GM12878 (cell line): ENCODE data around the gene COMMD1. TPM values are rescaled to one million over a fixed set of nuclear protein-coding genes. Genes with fewer than 3 reads are reported as not detected.

Experiments
- ATAC-seq: fragments of 200-7000 bp; cut with Tn5 transposase; 3 replicates; pipeline ENCODE4 v1.9.1; 2020; ENCODE audit warnings: mild to moderate bottlenecking, moderate library complexity
- BruUV-seq: library from RNA; stranded (reverse); fragments of 400-500 nt; replicated peaks from 2 replicates; lab custom pipeline; 2021; lab: Mats Ljungman, UMichigan
- CTCF ChIA-PET: fragments of 300-600 bp; sonication (Branson Sonifier 250); formaldehyde crosslinking; extraction: SDS; loops from one replicate; lab custom pipeline; 2021; ENCODE audit warnings: inconsistent platforms; lab: Yijun Ruan, JAX
- POLR2A ChIA-PET: fragments of 350-600 bp; formaldehyde crosslinking; extraction: SDS; loops from one replicate; lab custom pipeline; 2021; ENCODE audit warnings: inconsistent platforms; lab: Charles Lee
- RAD21 ChIA-PET: fragments of 300-600 bp; sonication (Branson Sonifier 250); formaldehyde crosslinking; loops from one replicate; lab custom pipeline; 2023; ENCODE audit warnings: antibody characterized with exemption; ENCODE audit not compliant: unreplicated experiment; lab: Charles Lee
- SMC1A ChIA-PET: fragments of 300-600 bp; sonication (Branson Sonifier 250); formaldehyde crosslinking; loops from one replicate; lab custom pipeline; 2023; ENCODE audit not compliant: unreplicated experiment, uncharacterized antibody; lab: Charles Lee
- DNase-seq: peaks from one replicate; pipeline ENCODE4 v3.0.0-alpha.2; 2011; ENCODE audit warnings: low read depth, low spot score
- FAIRE-seq: peaks from 3 replicates; lab custom pipeline; 2011; peaks lifted over from hg19 to GRCh38; lab: Jason Lieb, UNC
- H2AFZ ChIP-seq: 2 replicates; pipeline ENCODE4 v1.6.0; 2011; ENCODE audit warnings: low read depth, low read length, control low read depth; ENCODE audit not compliant: control insufficient read depth
- H3K27ac ChIP-seq: 2 replicates; pipeline ENCODE4 v1.5.1; 2011; ENCODE audit warnings: control low read depth; ENCODE audit not compliant: control insufficient read depth, insufficient read depth
- H3K27me3 ChIP-seq, 2 experiments: replicated peaks in 1 of 2; 2 replicates each; pipeline versions ENCODE4 v1.6.0 to v1.6.1; 2011; ENCODE audit warnings: low read length in 1 of 2; ENCODE audit not compliant: control insufficient read depth in 2 of 2, insufficient read depth in 2 of 2
- H3K36me3 ChIP-seq, 2 experiments: 2 replicates each; pipeline ENCODE4 v1.5.1; 2011; ENCODE audit warnings: low read length in 1 of 2; ENCODE audit not compliant: control insufficient read depth in 2 of 2, insufficient read depth in 2 of 2
- H3K4me1 ChIP-seq: 2 replicates; pipeline ENCODE4 v1.6.1; 2011; ENCODE audit warnings: mild to moderate bottlenecking, low read length, moderate library complexity, mixed read lengths; ENCODE audit not compliant: control insufficient read depth, insufficient read depth
- H3K4me2 ChIP-seq: 2 replicates; pipeline ENCODE4 v1.6.0; 2011; ENCODE audit warnings: control low read depth; ENCODE audit not compliant: control insufficient read depth, insufficient read depth
- H3K4me3 ChIP-seq: fragments of 200-600 bp; sonication (generic); 2 replicates; pipeline ENCODE4 v1.5.1; 2016
- H3K79me2 ChIP-seq: 2 replicates; pipeline ENCODE4 v1.6.0; 2011; ENCODE audit warnings: low read length; ENCODE audit not compliant: control insufficient read depth, insufficient read depth
- H3K9ac ChIP-seq: 2 replicates; pipeline ENCODE4 v1.8.0; 2011; ENCODE audit warnings: low read length, control low read depth, mixed read lengths; ENCODE audit not compliant: control insufficient read depth, insufficient read depth
- H3K9me3 ChIP-seq: replicated peaks from 3 replicates; pipeline ENCODE4 v1.5.1; 2011; ENCODE audit warnings: mild to moderate bottlenecking, low read length; ENCODE audit not compliant: control insufficient read depth, insufficient read depth
- H4K20me1 ChIP-seq: 2 replicates; pipeline ENCODE4 v1.6.0; 2011; ENCODE audit not compliant: control insufficient read depth, insufficient read depth
- CREM ChIP-seq: IDR thresholded peaks from 2 replicates; pipeline ENCODE4 v1.6.1; 2014; ENCODE audit warnings: antibody characterized with exemption, low read depth
- POU2F2 ChIP-seq: IDR thresholded peaks from 3 replicates; pipeline ENCODE4 v1.6.1; 2011; ENCODE audit warnings: low read depth, mild to moderate bottlenecking, low read length, borderline replicate concordance
- SMC3 ChIP-seq: IDR thresholded peaks from 2 replicates; pipeline ENCODE4 v1.6.1; 2011; ENCODE audit warnings: low read length, improper control_type of control experiment, borderline replicate concordance
- SUZ12 ChIP-seq: fragments of 200-600 bp; sonication (generic); IDR thresholded peaks from one replicate; pipeline ENCODE4 v1.6.1; 2018; ENCODE audit warnings: antibody characterized with exemption, mild to moderate bottlenecking; ENCODE audit not compliant: unreplicated experiment
- WRNIP1 ChIP-seq: IDR thresholded peaks from 2 replicates; pipeline ENCODE4 v1.6.1; 2011; ENCODE audit warnings: low read depth, low read length, improper control_type of control experiment, borderline replicate concordance
- WGBS: methylation state at CpG from one replicate; pipeline ENCODE4 v1.1.6; 2016; ENCODE audit warnings: low lambda C conversion rate; ENCODE audit not compliant: insufficient replicate concordance, insufficient coverage; ENCODE audit errors: missing lambda C conversion rate; 5-methylcytosine and 5-hydroxymethylcytosine counted together
- in situ Hi-C: fragments of 300-500 bp; cut with MboI; formaldehyde crosslinking; loops from 9 replicates; pipeline ENCODE4 v1.14.3; 2018; ENCODE audit warnings: mixed read lengths
- intact Hi-C: fragments of 100-400 bp; cut with micrococcal nuclease; formaldehyde crosslinking; loops from one replicate; pipeline ENCODE4 v1.14.2; 2022; ENCODE audit not compliant: unreplicated experiment
- polyA plus RNA-seq, 11 experiments: library from polyadenylated mRNA; depleted of rRNA in 4 of 11; unstranded in 6 of 11; stranded (reverse) in 5 of 11; fragments of >200 nt; fragmentation: Nextera tagmentation in 4 of 11; fragmentation: Illumina TruSeq in 1 of 11; extraction: Ambion mirVana in 4 of 11; extraction: Trizol in 1 of 11; gene quantifications; 1 replicate in 1 of 11; 2 replicates in 10 of 11; pipeline versions ENCODE4 v1.2.1 to v1.2.3, GENCODE V29; 2011 to 2016; ENCODE audit warnings: inconsistent platforms in 2 of 11, missing spikeins in 2 of 11, low read depth in 1 of 11
- total RNA-seq, 4 experiments: library from RNA; depleted of rRNA in 3 of 4; stranded (reverse); fragments of >200 nt in 3 of 4; fragmentation: Illumina TruSeq in 1 of 4; extraction: Trizol in 1 of 4; gene quantifications; 2 replicates each; pipeline versions ENCODE4 v1.2.1 to v1.2.3, GENCODE V29; 2013 to 2021
- TF ChIP-seq, protein P1 (sequence below): fragments of 150-350 bp; IDR thresholded peaks from 2 replicates; pipeline ENCODE4 v1.6.1; 2016; ENCODE audit warnings: low read depth, low read length

COMMD1 gene
- total and polyA plus RNA-seq, 10 of the 15 experiments (the other 5 are each of a cell fraction or from before 2014, with no cell fraction given) = 39.7 to 210 (median 53.7) TPM

DNA sequence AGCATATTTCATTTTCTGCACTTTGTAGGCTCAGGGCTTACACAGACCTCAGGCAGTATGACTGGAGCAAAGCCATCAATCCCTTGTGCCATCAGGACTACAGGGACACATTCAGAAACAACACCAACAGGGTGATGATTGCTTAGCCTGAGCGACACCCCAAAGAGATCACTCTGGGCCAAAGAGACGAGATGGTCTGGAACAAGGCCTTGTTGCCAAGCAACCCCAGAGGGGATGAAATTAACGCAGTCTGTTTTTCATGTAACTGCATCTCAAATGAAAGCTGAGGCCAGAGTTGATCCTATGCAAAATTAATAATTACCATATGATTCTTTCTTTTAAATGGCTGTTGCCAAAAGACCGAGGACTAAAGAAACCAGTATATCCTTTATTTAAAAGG lies 270.3 kb downstream of the COMMD1 start:
- H3K9ac ChIP-seq = no peak overlapping the region
- H3K27ac ChIP-seq = no peak overlapping the region
- H3K36me3 ChIP-seq = no peaks in the 10 kb centered on the region
- ChIA-PET POLR2A (no interaction called here), SMC1A (interaction anchor here (1.6 to 4.1 kb wide), 2 partner anchors 12 to 29 kb away, joined by 4 to 18 read pairs; no protein-coding TSS in a partner anchor), CTCF (no interaction called here), RAD21 (no interaction called here)
- no peaks in the 10 kb centered on the region for H3K27me3 ChIP-seq
- TF ChIP-seq SMC3 (no peak), CREM (no peak), POU2F2 (no peak), SUZ12 (no peak), WRNIP1 (no peak)
- TF ChIP-seq, protein P1, sequence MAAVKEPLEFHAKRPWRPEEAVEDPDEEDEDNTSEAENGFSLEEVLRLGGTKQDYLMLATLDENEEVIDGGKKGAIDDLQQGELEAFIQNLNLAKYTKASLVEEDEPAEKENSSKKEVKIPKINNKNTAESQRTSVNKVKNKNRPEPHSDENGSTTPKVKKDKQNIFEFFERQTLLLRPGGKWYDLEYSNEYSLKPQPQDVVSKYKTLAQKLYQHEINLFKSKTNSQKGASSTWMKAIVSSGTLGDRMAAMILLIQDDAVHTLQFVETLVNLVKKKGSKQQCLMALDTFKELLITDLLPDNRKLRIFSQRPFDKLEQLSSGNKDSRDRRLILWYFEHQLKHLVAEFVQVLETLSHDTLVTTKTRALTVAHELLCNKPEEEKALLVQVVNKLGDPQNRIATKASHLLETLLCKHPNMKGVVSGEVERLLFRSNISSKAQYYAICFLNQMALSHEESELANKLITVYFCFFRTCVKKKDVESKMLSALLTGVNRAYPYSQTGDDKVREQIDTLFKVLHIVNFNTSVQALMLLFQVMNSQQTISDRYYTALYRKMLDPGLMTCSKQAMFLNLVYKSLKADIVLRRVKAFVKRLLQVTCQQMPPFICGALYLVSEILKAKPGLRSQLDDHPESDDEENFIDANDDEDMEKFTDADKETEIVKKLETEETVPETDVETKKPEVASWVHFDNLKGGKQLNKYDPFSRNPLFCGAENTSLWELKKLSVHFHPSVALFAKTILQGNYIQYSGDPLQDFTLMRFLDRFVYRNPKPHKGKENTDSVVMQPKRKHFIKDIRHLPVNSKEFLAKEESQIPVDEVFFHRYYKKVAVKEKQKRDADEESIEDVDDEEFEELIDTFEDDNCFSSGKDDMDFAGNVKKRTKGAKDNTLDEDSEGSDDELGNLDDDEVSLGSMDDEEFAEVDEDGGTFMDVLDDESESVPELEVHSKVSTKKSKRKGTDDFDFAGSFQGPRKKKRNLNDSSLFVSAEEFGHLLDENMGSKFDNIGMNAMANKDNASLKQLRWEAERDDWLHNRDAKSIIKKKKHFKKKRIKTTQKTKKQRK = no peak
- 0 out of 2 replicates have a peak, but pooled peaks cover 1% of the 10 kb centered on the region for H3K4me1 ChIP-seq
- intact Hi-C loops = no loop called here
- in situ Hi-C loops = no loop called here
- H3K4me3 ChIP-seq = no peak overlapping the region
- no peak overlapping the region for H3K4me2 ChIP-seq
- FAIRE-seq (no peak), ATAC-seq (no peak), DNase-seq (no peak)
- H3K79me2 ChIP-seq = no peaks in the 10 kb centered on the region
- H4K20me1 ChIP-seq = no peaks in the 10 kb centered on the region
- no peaks in the 10 kb centered on the region for H3K9me3 ChIP-seq
- WGBS = 67% methylated on average over 4 of the region's 4 CpGs
- BruUV-seq = no TSS peak
- no peak overlapping the region for H2AFZ ChIP-seq
